HUES48 (cell line): ENCODE results near the gene SERPINA10.
"Not testable (repeated sequence)": the region's sequence is repeated elsewhere in the genome, so short reads cannot be mapped to it uniquely, and the experiment has no call there.

ENCODE experiments used
- H3K27ac ChIP-seq: one replicate; pipeline ENCODE4 v1.7.0; 2013; ENCODE audit warnings: low read depth, low read length, inconsistent platforms
- H3K27me3 ChIP-seq: 2 replicates; pipeline ENCODE4 v1.6.1; 2013; ENCODE audit warnings: mild to moderate bottlenecking, low read length; ENCODE audit not compliant: control insufficient read depth, insufficient read depth
- H3K36me3 ChIP-seq: 2 replicates; pipeline ENCODE4 v1.6.1; 2013; ENCODE audit warnings: low read length; ENCODE audit not compliant: control insufficient read depth, insufficient read depth
- H3K4me1 ChIP-seq: 2 replicates; pipeline ENCODE4 v1.6.1; 2013; ENCODE audit warnings: mild to moderate bottlenecking, low read length; ENCODE audit not compliant: control insufficient read depth, insufficient read depth
- H3K4me3 ChIP-seq: 2 replicates; pipeline ENCODE4 v1.5.1; 2013; ENCODE audit warnings: mild to moderate bottlenecking, low read depth, low read length
- H3K9ac ChIP-seq: 2 replicates; pipeline ENCODE4 v1.6.1; 2013; ENCODE audit warnings: mild to moderate bottlenecking, low read depth, low read length, moderate library complexity
- H3K9me3 ChIP-seq: 2 replicates; pipeline ENCODE4 v1.6.1; 2013; ENCODE audit warnings: low read length; ENCODE audit not compliant: control insufficient read depth, insufficient read depth

SERPINA10 gene

GRCh38 chr14:94296181-94296545, 3.1 kb upstream of the SERPINA10 start:
- not testable (repeated sequence) for H3K9ac ChIP-seq, H3K27ac ChIP-seq

GRCh38 chr14:94295360-94296180, 2.5 kb upstream of the SERPINA10 start:
- no peak overlapping the region for H3K27ac ChIP-seq
- H3K9me3 ChIP-seq: no peaks in the 10 kb centered on the region
- no peaks in the 10 kb centered on the region for H3K27me3 ChIP-seq
- no peak overlapping the region for H3K9ac ChIP-seq
- H3K36me3 ChIP-seq: no peaks in the 10 kb centered on the region
- no peaks in the 10 kb centered on the region for H3K4me1 ChIP-seq
- H3K4me3 ChIP-seq: no peak overlapping the region

More at GRCh38 chr14:94296181-94296545, 3.1 kb upstream of the SERPINA10 start:
- not testable (repeated sequence) for H3K27me3 ChIP-seq, H3K36me3 ChIP-seq, H3K4me1 ChIP-seq, H3K9me3 ChIP-seq, H3K4me3 ChIP-seq

DNA sequence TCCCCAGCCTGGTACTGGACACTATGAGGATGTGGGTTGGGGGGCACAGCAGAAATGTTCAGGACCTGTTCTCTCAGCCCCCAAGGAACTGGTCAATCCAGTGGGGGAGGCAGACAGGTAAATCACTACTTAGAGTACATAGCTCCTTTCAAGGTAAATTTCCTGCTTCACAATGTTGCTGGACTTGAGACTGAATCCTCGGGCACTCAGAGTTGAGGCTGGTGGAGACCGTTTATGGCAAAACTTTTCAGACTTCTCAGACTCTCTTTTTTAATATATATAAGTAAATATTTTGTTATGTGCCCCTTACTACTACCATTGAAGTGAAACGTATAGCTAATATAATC, 483 bp upstream of the SERPINA10 start:
- Histone ChIP-seq H3K9ac (no peak overlapping the region), H3K4me1 (peaks cover 6% of the 10 kb centered on the region), H3K27ac (no peak overlapping the region), H3K36me3 (no peaks in the 10 kb centered on the region), H3K27me3 (no peaks in the 10 kb centered on the region), H3K4me3 (no peak overlapping the region), H3K9me3 (no peaks in the 10 kb centered on the region)

GRCh38 chr14:94292526-94292871, 569 bp downstream of the SERPINA10 start:
- Histone ChIP-seq H3K27ac (no peak overlapping the region), H3K4me3 (no peak overlapping the region), H3K4me1 (peaks cover 6% of the 10 kb centered on the region), H3K9ac (no peak overlapping the region), H3K9me3 (no peaks in the 10 kb centered on the region), H3K36me3 (no peaks in the 10 kb centered on the region), H3K27me3 (no peaks in the 10 kb centered on the region)

- Histone ChIP-seq H3K4me1 (peaks cover 6% of the 10 kb centered on the region), H3K27ac (no peak overlapping the region), H3K27me3 (no peaks in the 10 kb centered on the region), H3K36me3 (no peaks in the 10 kb centered on the region), H3K9ac (no peak overlapping the region), H3K9me3 (no peaks in the 10 kb centered on the region), H3K4me3 (no peak overlapping the region)
Observed at GRCh38 chr14:94291906-94292525, 1.1 kb downstream of the SERPINA10 start.

DNA sequence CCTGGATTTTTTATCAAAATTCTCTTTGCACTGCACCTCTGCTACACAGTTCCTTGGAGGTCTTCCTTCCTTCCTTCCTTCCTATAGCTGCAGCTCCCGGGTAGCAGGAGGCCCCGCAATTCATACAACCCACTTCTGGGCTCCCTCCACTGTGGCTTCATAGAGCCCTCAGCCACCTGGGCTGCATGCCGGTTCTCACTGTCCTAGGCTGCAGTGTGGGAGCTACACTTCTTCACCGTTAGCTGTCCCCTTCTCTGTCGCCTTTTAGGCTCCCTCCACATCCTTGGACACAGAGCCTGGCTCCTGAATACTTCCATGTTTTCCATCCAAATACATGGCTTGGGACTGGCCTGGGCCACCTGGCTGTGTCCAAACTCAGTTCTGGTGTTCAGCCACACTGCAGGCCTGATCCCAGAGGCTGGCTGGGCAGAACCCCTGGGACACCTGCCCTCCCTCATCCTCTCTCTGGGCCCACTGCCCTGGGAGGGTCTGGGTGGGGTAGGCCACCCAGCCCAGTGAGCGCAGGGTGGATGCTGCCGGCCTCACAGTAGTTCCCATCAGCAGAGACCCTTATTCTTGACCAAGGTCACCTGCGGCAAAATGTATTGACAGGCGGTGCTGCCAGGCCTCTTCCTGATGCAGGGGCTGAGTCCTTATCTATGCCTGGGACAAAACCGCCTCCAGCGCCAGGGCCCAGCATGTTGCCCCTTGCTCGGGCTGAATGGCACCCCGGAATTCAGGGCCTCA, 1.7 kb downstream of the SERPINA10 start:
- H3K27me3 ChIP-seq: no peaks in the 10 kb centered on the region
- no peak overlapping the region for H3K4me3 ChIP-seq
- H3K36me3 ChIP-seq: no peaks in the 10 kb centered on the region
- H3K9ac ChIP-seq: no peak overlapping the region
- H3K27ac ChIP-seq: no peak overlapping the region
- no peaks in the 10 kb centered on the region for H3K9me3 ChIP-seq
- peaks cover 6% of the 10 kb centered on the region for H3K4me1 ChIP-seq

GRCh38 chr14:94290197-94290596, 2.9 kb downstream of the SERPINA10 start:
- no peaks in the 10 kb centered on the region for H3K27me3 ChIP-seq
- H3K4me1 ChIP-seq: peaks cover 6% of the 10 kb centered on the region
- no peaks in the 10 kb centered on the region for H3K36me3 ChIP-seq
- no peak overlapping the region for H3K4me3 ChIP-seq
- H3K27ac ChIP-seq: no peak overlapping the region
- no peak overlapping the region for H3K9ac ChIP-seq
- no peaks in the 10 kb centered on the region for H3K9me3 ChIP-seq

DNA sequence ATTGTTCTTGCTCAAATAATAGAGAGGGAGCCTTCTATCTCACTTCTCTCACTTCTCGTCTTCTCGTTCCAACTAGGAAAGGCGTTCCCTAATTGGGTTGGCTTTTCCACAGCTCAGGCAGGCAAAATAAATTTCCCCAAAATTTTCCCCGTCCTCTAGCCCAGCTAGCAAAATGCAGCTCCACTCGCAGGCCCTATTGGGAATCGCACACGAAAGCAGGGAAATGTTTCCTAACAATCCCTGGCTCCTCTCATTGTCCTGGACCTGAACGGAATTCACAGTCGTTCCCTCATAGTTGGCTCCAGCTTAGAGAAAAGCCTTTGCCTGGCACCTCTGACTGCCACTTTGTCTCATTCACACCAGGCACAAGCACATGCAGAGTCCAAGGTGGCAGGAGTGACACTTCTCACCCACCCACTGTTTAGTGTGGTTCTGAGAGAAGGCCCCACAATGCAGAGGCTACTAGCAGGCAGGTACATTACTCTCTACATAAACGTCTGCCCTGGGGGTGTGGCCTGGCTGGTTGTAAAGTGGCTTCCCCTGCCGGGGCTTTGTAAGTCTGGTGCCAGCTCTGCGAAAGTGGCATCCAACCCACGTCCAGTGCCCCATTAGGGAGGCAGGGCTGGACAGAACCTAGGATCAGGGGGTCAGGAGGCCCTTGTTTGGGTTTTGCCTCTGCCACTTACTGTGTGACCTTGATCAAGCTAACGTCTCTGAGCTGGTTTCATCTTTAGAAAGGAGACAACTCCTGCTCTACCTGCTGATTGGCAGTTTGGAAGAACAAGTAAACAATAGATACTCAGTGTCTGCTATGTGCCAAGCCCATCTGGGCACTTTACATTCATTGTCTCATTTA, 4.2 kb downstream of the SERPINA10 start:
- Histone ChIP-seq H3K36me3 (no peaks in the 10 kb centered on the region), H3K27me3 (no peaks in the 10 kb centered on the region), H3K27ac (no peak overlapping the region), H3K9ac (no peak overlapping the region), H3K4me3 (no peak overlapping the region), H3K4me1 (peaks cover 6% of the 10 kb centered on the region), H3K9me3 (no peaks in the 10 kb centered on the region)

DNA sequence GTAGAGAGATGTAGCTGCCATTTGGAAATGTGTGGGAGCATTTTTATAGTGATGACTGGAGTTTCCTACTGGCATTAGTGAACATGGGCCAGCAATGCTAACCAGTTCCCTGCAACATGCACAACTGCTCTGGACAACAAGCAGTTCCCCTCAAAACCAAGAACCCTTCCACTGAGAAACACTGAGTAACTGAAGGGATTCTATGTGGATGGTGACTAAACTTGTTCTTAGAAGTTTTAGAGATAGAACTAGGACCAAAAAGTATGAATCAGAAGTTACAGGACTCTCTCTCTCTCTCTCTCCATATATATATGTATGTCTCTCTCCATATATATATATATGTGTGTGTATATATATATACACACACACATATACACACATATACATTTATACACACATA, 7.9 kb downstream of the SERPINA10 start:
- H3K4me1 ChIP-seq: peaks cover 6% of the 10 kb centered on the region
- H3K4me3 ChIP-seq: no peak overlapping the region
- no peaks in the 10 kb centered on the region for H3K9me3 ChIP-seq
- no peak overlapping the region for H3K27ac ChIP-seq
- no peaks in the 10 kb centered on the region for H3K36me3 ChIP-seq
- no peaks in the 10 kb centered on the region for H3K27me3 ChIP-seq
- no peak overlapping the region for H3K9ac ChIP-seq

GRCh38 chr14:94284221-94284620, 8.8 kb downstream of the SERPINA10 start:
- no peak overlapping the region for H3K27ac ChIP-seq
- H3K36me3 ChIP-seq: no peaks in the 10 kb centered on the region
- H3K4me3 ChIP-seq: no peak overlapping the region
- H3K9ac ChIP-seq: no peak overlapping the region
- H3K4me1 ChIP-seq: peaks cover 5% of the 10 kb centered on the region
- no peaks in the 10 kb centered on the region for H3K9me3 ChIP-seq
- no peaks in the 10 kb centered on the region for H3K27me3 ChIP-seq
